Activated CD4-positive, alpha-beta T cell treated with anti-CD3 and anti-CD28 coated beads, Interleukin-2, amount 10 ng/mL, durations not matched to agents 7 days and 5 days (primary cell): ENCODE data around the gene SOX18. TPM values are rescaled to one million over a fixed set of nuclear protein-coding genes. Genes with fewer than 3 reads are reported as not detected.

Experiments used
- CTCF ChIA-PET: fragments of 350-600 bp; sonication (Branson Sonifier 250); formaldehyde crosslinking; loops from one replicate; lab custom pipeline; 2021; ENCODE audit warnings: antibody characterized with exemption; lab: Charles Lee
- POLR2A ChIA-PET: fragments of 350-600 bp; sonication (Branson Sonifier 250); formaldehyde crosslinking; loops from one replicate; lab custom pipeline; 2021; ENCODE audit warnings: antibody characterized with exemption; lab: Charles Lee
- DNase-seq: peaks from one replicate; pipeline ENCODE4 v3.0.0-alpha.2; 2020
- H3K27ac Mint-ChIP-seq: one replicate; pipeline ENCODE4 v1.8.0; 2021; ENCODE audit warnings: mild to moderate bottlenecking, moderate library complexity, mixed read lengths
- H3K27me3 Mint-ChIP-seq: one replicate; pipeline ENCODE4 v1.8.0; 2021; ENCODE audit warnings: mixed read lengths
- H3K36me3 Mint-ChIP-seq: one replicate; pipeline ENCODE4 v1.8.0; 2021; ENCODE audit warnings: low read depth, mixed read lengths
- H3K4me1 Mint-ChIP-seq: one replicate; pipeline ENCODE4 v1.8.0; 2021; ENCODE audit warnings: mixed read lengths
- H3K4me3 Mint-ChIP-seq: one replicate; pipeline ENCODE4 v1.8.0; 2021; ENCODE audit warnings: mild to moderate bottlenecking, moderate library complexity, mixed read lengths
- H3K9me3 Mint-ChIP-seq: one replicate; pipeline ENCODE4 v1.8.0; 2021; ENCODE audit warnings: mixed read lengths
- total RNA-seq, 2 experiments: library from RNA; stranded (reverse); gene quantifications; one replicate each; pipeline ENCODE4 v1.2.3, GENCODE V29; 2021

SOX18 gene
- total RNA-seq, 2 experiments from 2014 or later = 0.10 to 0.15 TPM

DNA sequence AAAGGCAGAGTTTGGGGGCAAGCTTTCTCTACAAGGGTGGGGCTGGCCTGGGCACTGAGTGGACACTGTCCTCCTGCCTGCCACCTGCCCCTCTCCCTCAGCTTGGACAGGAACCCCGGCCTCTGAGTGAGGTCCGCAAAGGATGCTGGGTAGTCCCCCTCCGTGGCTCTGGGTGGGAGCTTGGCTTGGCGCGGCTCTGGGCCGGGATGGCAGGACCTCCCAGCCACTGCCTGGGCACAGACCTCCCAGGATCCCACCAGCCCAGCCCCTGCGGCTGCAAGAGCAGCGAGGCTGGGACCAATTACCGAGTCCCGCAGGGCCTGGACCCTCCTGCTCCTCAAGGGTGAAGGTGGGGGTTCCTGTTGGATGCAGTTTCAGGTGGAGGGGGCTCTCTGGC, 2.9 kb upstream of the SOX18 start:
- DNase-seq = no peak
- Mint-ChIP-seq H3K4me1 (peaks cover 31% of the 10 kb centered on the region), H3K27me3 (peaks cover 23% of the 10 kb centered on the region), H3K36me3 (no peaks in the 10 kb centered on the region), H3K4me3 (no peak overlapping the region), H3K27ac (no peak overlapping the region), H3K9me3 (no peaks in the 10 kb centered on the region)
- CTCF ChIA-PET = interaction anchor here (0.8 to 11.2 kb wide), 6 partner anchors 10 to 86 kb away, joined by 3 to 79 read pairs (median 6); partner anchors contain the start of gene PRPF6
- POLR2A ChIA-PET = no interaction called here

GRCh38 chr20:64051561-64052325, 2.3 kb upstream of the SOX18 start:
- ChIA-PET POLR2A (no interaction called here), CTCF (interaction anchor here (0.8 to 11.2 kb wide), 6 partner anchors 10 to 86 kb away, joined by 3 to 79 read pairs (median 4); partner anchors contain the start of gene PRPF6)
- H3K4me3 Mint-ChIP-seq = no peak overlapping the region

GRCh38 chr20:64051033-64051452, 1.6 kb upstream of the SOX18 start:
- peaks cover 30% of the 10 kb centered on the region for H3K4me1 Mint-ChIP-seq
- no peak for DNase-seq
- ChIA-PET POLR2A (no interaction called here), CTCF (interaction anchor here (0.9 to 11.2 kb wide), 2 partner anchors 11 to 71 kb away, joined by 3 to 79 read pairs; no protein-coding TSS in a partner anchor)
- H3K27me3 Mint-ChIP-seq = peaks cover 34% of the 10 kb centered on the region
- no peaks in the 10 kb centered on the region for H3K9me3 Mint-ChIP-seq
- no peak overlapping the region for H3K27ac Mint-ChIP-seq
- H3K4me3 Mint-ChIP-seq = no peak overlapping the region
- H3K36me3 Mint-ChIP-seq = no peaks in the 10 kb centered on the region

More at GRCh38 chr20:64051561-64052325, 2.3 kb upstream of the SOX18 start:
- no peak for DNase-seq
- Mint-ChIP-seq H3K27me3 (peaks cover 29% of the 10 kb centered on the region), H3K36me3 (no peaks in the 10 kb centered on the region), H3K4me1 (peaks cover 26% of the 10 kb centered on the region), H3K27ac (peak overlapping the region; percentile 31), H3K9me3 (no peaks in the 10 kb centered on the region)

GRCh38 chr20:64050261-64051032, 1.0 kb upstream of the SOX18 start:
- ChIA-PET CTCF (interaction anchor here (0.9 to 11.2 kb wide), 2 partner anchors 10 to 70 kb away, joined by 3 to 79 read pairs; no protein-coding TSS in a partner anchor), POLR2A (no interaction called here)
- H3K27ac Mint-ChIP-seq = no peak overlapping the region
- DNase-seq = no peak
- no peaks in the 10 kb centered on the region for H3K9me3 Mint-ChIP-seq
- H3K4me3 Mint-ChIP-seq = no peak overlapping the region
- peaks cover 32% of the 10 kb centered on the region for H3K4me1 Mint-ChIP-seq
- H3K36me3 Mint-ChIP-seq = no peaks in the 10 kb centered on the region
- H3K27me3 Mint-ChIP-seq = peaks cover 36% of the 10 kb centered on the region

DNA sequence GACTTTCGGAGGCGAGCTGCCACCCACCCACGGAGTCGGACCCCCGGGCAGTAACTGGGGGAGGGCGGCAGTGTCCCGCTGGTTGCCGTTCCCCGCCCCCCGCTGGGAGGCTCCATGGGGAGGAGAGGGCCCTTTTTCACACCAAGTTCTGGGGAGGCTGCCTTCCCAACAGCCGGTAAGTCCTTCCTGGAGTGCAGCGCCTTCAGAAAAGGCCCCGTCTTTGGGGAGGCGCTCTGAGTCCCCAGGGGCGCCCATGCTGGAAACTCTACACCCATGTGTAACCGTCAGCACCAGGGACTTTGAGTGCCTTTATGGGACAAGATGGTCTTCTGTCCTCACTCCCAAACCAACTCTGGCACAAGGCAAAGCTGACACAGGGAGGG, 430 bp upstream of the SOX18 start:
- Mint-ChIP-seq H3K4me3 (peak overlapping the region; percentile 47), H3K27ac (no peak overlapping the region), H3K9me3 (no peaks in the 10 kb centered on the region), H3K4me1 (peaks cover 31% of the 10 kb centered on the region), H3K36me3 (no peaks in the 10 kb centered on the region), H3K27me3 (peaks cover 36% of the 10 kb centered on the region)
- ChIA-PET CTCF (interaction anchor here (11.2 kb wide), 1 partner anchor 10 kb away, joined by 79 read pairs; no protein-coding TSS in a partner anchor), POLR2A (no interaction called here)
- no peak for DNase-seq

- no peaks in the 10 kb centered on the region for H3K36me3 Mint-ChIP-seq
- no peak overlapping the region for H3K27ac Mint-ChIP-seq
- no peak overlapping the region for H3K4me3 Mint-ChIP-seq
- ChIA-PET POLR2A (no interaction called here), CTCF (interaction anchor here (11.2 kb wide), 1 partner anchor 9 kb away, joined by 79 read pairs; no protein-coding TSS in a partner anchor)
- peaks cover 36% of the 10 kb centered on the region for H3K27me3 Mint-ChIP-seq
- DNase-seq = no peak
- peaks cover 33% of the 10 kb centered on the region for H3K4me1 Mint-ChIP-seq
- no peaks in the 10 kb centered on the region for H3K9me3 Mint-ChIP-seq
These were observed 916 bp downstream of the SOX18 start for GRCh38 chr20:64048402-64049044.

DNA sequence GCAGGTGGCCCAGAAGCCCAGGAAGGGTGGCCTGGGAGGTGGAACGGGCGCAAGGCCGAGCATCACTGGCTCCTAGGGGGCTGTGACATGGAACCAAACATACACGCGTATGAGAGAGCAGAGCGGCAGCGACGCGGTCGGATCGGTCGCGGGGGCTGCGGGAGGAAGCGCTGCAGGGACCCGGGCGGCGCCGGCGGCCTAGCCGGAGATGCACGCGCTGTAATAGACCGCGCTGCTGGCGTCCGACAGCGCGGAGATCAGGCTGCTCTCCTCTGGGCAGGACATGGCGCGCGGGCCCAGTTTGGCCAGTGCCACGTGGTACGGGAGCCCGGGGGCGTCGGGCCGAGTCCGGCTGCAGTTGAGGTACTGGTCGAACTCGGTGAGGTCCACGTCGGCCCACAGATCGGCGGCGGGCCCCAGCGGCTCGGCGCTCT, 1.5 kb downstream of the SOX18 start:
- H3K4me3 Mint-ChIP-seq = no peak overlapping the region
- H3K36me3 Mint-ChIP-seq = no peaks in the 10 kb centered on the region
- H3K27me3 Mint-ChIP-seq = peaks cover 36% of the 10 kb centered on the region
- no peak overlapping the region for H3K27ac Mint-ChIP-seq
- POLR2A ChIA-PET = no interaction called here
- no peak for DNase-seq
- H3K4me1 Mint-ChIP-seq = peaks cover 31% of the 10 kb centered on the region
- no peaks in the 10 kb centered on the region for H3K9me3 Mint-ChIP-seq
- CTCF ChIA-PET = interaction anchor here (11.2 kb wide), 1 partner anchor 8 kb away, joined by 79 read pairs; no protein-coding TSS in a partner anchor

- DNase-seq = no peak
- Mint-ChIP-seq H3K9me3 (no peaks in the 10 kb centered on the region), H3K4me3 (no peak overlapping the region), H3K27me3 (peaks cover 36% of the 10 kb centered on the region), H3K27ac (no peak overlapping the region), H3K4me1 (peaks cover 33% of the 10 kb centered on the region), H3K36me3 (no peaks in the 10 kb centered on the region)
- ChIA-PET CTCF (interaction anchor here (1.0 to 1.2 kb wide), 2 partner anchors 8 to 10 kb away, joined by 3 to 5 read pairs; no protein-coding TSS in a partner anchor), POLR2A (no interaction called here)
These were observed 2.4 kb downstream of the SOX18 start for GRCh38 chr20:64047046-64047389.

DNA sequence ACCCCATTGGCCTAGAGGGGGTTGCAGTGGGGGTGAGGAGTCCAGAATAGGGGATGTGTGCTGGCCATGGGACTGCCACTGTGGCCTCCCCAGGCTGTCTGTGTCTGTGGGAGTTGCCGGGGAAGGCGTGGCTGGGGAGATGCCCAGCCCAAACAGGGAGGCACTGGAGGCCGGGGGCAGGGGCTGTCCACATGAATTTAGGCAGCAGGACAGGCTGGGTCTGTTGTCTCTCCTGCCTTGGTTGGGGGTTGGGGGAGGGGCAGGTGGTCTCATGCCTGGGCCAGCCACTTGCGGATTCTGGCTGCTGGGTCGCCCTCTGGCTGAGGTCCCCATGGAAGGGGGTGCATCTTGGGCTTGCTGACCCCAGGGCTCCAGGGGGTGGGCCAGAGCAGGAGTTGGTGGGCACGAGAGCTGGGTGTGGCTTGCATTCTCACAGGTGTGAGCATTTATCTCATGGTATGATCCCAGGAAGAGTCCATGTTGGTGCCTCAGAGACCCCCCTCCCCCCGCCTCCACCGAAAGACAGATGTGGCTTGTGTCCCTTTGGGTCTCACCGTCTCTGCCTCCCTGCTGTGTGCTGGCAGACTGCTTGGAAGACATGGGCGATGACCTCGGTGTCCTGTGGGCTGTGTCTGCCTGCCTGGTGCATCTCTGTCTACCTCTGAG, 4.0 kb downstream of the SOX18 start:
- CTCF ChIA-PET = interaction anchor here (0.6 to 1.2 kb wide), 2 partner anchors 12 to 63 kb away, joined by 3 read pairs; no protein-coding TSS in a partner anchor
- Mint-ChIP-seq H3K36me3 (no peaks in the 10 kb centered on the region), H3K27me3 (peaks cover 23% of the 10 kb centered on the region), H3K9me3 (no peaks in the 10 kb centered on the region), H3K4me1 (peaks cover 45% of the 10 kb centered on the region), H3K4me3 (no peak overlapping the region), H3K27ac (peak overlapping the region; percentile 22)
- POLR2A ChIA-PET = no interaction called here
- no peak for DNase-seq

DNA sequence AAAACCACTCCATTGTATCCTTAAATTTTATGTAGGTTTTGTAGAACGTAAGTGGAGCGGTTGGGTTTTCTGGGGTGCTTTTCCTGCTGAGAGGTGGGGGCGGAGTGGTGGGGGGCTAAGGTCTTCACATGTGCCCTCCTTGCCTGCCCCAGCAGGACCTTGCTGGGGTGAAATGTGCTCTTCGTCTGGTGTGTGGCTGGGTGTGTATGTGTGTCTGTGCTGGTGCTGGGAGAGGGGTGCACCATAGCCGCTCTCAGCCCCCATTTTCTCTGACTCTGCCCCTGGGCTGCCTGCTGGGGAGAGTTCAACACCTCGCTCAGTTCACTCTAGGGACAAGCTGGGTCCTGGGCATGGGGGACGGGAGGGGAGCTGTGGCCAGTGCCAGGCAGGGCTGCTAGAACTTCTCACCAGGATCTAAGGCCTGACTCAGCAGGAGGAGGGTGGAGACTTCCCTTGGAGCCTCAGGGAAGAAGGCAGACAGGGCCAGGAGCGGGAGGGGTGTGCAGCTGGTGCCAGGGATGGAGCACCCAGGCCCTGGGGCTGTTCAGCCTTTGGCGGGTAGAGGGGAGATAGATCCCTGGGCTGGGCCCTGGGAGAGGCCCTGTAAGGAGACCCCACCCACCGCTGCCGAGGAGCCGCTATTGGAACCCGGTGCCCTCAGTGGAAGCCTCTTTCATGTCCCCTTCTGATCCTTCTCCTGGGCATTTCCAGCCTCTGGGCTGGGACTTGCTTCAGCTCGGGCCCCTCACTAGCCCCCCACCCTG, 4.8 kb downstream of the SOX18 start:
- Mint-ChIP-seq H3K4me1 (peaks cover 49% of the 10 kb centered on the region), H3K36me3 (no peaks in the 10 kb centered on the region), H3K9me3 (no peaks in the 10 kb centered on the region), H3K27ac (peak overlapping the region; percentile 26), H3K27me3 (peaks cover 20% of the 10 kb centered on the region), H3K4me3 (no peak overlapping the region)
- no peak for DNase-seq
- ChIA-PET CTCF (interaction anchor here (0.6 to 1.3 kb wide), 3 partner anchors 9 to 63 kb away, joined by 3 to 4 read pairs (median 4); no protein-coding TSS in a partner anchor), POLR2A (no interaction called here)

- no peak for DNase-seq
- ChIA-PET POLR2A (no interaction called here), CTCF (interaction anchor here (1.2 to 1.3 kb wide), 2 partner anchors 10 to 13 kb away, joined by 4 read pairs; no protein-coding TSS in a partner anchor)
- Mint-ChIP-seq H3K27me3 (peaks cover 18% of the 10 kb centered on the region), H3K4me3 (no peak overlapping the region), H3K36me3 (no peaks in the 10 kb centered on the region), H3K9me3 (no peaks in the 10 kb centered on the region), H3K4me1 (peaks cover 56% of the 10 kb centered on the region), H3K27ac (no peak overlapping the region)
These were observed 5.7 kb downstream of the SOX18 start for GRCh38 chr20:64043768-64044167.
